ENCODE results near the gene C19orf33.

DNA sequence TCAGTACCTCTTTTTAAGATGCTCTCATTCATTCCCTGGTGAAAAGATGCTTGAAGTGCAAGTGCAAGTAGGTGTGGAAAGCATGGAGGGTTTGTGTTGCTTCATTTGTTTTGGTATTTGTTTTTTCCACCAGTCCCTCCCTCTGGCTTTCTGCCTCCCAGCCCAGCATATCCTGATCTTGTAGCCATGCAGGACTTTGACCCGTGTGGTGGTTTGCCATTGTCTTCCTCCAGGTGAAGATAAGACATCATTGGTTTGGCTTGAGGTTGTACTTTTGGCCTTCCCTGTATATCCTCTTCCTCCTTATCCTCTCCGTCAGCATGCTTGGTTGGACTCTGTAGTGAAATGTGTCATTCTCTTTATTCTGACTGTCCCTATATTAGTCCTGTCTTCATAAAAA lies 30.6 kb upstream of the C19orf33 start:
- no peak for TF ChIP-seq CTCF (conservative IDR thresholded peaks at IDR 0.05; ENCODE audit: low read depth in 2 of 2)
- no peak for TF ChIP-seq ZNF331 (CRISPR knock-in tag; IDR thresholded peaks at IDR 0.05; ENCODE audit: low read depth)
- no peak for TF ChIP-seq EZH2 (IDR thresholded peaks at IDR 0.05; ENCODE audit: low read depth, unreplicated experiment)

Measured in GM23338 (cell line).